Fibroblast of villous mesenchyme (primary cell): ENCODE data around the gene STX5. TPM values are rescaled to one million over a fixed set of nuclear protein-coding genes. Genes with fewer than 3 reads are reported as not detected.

ENCODE experiments used
- DNase-seq: peaks from one replicate; pipeline ENCODE4 v3.0.0-alpha.2; 2010; ENCODE audit warnings: low read depth
- H3K4me3 ChIP-seq: 2 replicates; pipeline ENCODE4 v1.5.1; 2011; ENCODE audit warnings: low read depth, mild to moderate bottlenecking, low read length
- total RNA-seq: library from RNA; depleted of rRNA; stranded (reverse); fragments of >200 nt; gene quantifications from 2 replicates; pipeline ENCODE4 v1.2.3, GENCODE V29; 2012
- TF ChIP-seq, protein P1 (sequence below): IDR thresholded peaks from 2 replicates; pipeline ENCODE4 v1.5.1; 2012; ENCODE audit warnings: low read depth, mild to moderate bottlenecking, low read length; ENCODE audit not compliant: insufficient read depth

The STX5 gene
- total RNA-seq, 1 donor: 47.5 TPM

DNA sequence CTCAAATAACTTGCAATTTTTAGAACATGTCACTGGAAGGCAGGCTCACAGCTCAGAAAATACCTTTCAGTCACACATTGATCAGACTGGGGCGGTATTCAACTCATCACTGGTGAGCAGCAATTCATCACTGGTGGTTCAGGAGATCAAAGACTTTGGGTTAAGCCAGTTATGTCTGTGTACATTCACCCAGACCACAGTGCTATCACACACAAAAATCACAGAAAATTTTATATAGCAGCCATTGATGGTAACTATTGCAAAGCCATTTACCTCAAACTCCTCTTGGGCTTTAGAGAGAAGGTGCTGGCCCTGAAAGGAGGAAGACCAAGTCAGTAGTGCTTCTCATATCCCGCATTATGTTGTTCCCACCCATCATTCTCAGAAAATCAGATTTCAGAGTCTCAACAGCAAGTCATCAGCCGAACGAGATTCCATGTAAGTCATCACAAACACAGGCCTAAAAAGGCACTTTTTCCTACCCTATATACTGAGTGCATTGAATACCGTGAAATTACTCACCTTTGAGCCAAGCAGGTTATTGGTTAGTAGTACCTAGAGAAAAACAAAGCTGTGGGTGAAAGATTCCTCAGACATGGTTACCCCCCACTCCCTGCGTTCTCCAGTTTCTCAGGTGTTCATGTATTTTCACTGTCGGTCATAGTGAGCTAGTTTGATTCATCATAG lies 21.6 kb upstream of the STX5 start:
- DNase-seq: no peak
- TF ChIP-seq, protein P1, sequence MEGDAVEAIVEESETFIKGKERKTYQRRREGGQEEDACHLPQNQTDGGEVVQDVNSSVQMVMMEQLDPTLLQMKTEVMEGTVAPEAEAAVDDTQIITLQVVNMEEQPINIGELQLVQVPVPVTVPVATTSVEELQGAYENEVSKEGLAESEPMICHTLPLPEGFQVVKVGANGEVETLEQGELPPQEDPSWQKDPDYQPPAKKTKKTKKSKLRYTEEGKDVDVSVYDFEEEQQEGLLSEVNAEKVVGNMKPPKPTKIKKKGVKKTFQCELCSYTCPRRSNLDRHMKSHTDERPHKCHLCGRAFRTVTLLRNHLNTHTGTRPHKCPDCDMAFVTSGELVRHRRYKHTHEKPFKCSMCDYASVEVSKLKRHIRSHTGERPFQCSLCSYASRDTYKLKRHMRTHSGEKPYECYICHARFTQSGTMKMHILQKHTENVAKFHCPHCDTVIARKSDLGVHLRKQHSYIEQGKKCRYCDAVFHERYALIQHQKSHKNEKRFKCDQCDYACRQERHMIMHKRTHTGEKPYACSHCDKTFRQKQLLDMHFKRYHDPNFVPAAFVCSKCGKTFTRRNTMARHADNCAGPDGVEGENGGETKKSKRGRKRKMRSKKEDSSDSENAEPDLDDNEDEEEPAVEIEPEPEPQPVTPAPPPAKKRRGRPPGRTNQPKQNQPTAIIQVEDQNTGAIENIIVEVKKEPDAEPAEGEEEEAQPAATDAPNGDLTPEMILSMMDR: no peak
- H3K4me3 ChIP-seq: peak overlapping the region; percentile 88

DNA sequence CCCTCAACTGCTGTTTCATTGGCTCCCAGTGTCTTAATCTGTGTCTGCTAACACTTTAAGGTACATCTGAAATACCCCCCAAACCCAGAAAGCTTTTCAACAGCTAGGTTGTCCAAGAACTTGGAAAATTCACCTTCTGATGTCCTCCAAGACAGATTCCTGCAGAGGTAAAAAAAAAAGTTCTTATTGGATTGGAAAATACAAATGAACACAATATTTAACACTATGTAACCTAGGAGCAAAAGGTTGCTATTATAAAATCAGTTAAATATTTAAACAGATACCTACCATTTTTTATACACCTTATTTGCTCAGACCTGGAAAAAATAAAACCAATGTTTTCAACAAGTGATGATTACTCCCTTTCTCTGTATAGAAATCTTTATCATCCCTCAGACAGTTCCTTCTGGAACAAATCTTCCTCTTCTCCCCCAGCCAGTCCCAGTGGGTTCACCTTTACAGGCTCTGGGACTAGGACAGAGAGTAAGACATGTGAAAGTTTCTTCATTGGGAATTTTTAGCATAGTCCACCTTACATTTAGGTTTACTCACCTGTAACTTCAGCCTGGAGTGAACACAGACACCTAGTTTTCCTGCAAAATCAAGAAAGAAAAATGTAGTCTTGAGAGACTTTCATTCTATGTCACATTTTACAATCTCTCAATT lies 20.8 kb upstream of the STX5 start:
- H3K4me3 ChIP-seq: no peak overlapping the region
- DNase-seq: no peak
- TF ChIP-seq, protein P1: no peak

DNA sequence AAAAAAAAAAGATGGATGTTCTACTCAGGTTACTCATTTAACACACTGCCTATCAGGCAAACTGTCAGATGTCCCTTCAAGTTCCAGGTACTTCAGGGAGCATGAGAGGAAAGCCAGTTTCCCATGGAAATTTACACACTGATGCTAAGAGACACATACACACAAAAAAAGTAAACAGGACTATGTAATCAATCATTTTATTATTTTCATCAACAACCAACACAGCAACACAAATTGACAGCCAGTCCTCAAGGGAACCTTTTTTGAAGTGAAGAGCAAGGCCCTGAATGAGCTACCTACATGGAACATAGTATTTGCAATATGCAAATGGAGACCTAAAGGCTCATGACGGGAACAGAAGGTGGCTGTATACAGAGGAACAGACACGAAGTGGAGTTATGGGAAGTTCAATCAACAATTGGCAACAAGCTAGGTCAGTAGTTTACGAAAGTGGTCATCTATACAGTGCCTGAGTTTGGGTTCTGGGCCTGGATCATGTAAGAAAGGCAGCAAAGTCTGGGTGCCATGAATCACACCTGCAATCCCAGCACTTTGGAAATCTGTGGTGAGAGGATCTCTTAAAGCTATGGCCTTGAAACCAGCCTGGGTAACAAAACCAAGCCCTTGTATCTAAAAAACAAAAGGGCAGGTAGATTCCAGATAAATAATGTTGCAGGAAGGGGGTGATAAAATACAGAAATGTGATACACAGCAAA lies 20.1 kb upstream of the STX5 start:
- no peak overlapping the region for H3K4me3 ChIP-seq
- TF ChIP-seq, protein P1: no peak
- DNase-seq: no peak

DNA sequence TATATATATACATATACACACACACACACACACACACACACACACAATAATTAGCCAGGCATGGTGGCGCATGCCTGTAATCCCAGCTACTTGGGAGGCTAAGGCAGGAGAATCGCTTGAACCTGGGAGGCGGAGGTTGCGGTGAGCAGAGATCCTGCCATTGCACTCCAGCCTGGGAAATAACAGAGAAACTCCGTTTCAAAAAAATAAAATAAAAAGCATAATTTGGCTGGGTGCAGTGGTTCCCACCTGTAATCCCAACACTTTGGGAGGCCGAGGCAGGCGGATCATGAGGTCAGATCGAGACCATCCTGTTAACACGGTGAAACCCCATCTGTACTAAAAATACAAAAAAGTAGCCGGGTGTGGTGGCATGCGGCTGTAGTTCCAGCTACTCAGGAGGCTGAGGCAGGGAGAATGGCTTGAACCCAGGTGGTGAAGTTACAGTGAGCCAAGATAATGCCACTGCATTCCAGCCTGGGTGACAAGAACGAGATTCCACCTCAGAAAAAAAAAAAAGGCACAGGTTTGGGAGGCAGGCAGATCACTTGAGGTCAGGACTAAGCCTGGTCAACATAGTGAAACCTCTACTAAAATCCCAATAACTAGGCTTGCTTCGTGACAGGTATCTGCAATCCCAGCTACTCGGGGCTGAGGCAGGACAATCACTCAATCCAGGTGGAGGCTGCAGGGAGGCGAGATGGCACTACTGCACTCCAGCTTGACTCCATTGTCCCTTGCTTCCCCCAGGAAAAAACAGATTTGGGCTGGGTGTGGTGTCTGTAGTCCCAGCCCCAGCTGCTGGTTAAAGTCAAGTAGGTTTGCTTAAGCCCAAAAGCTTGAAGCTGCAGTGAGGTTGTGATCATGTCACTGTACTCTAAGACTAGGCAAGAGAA lies 19.3 kb upstream of the STX5 start:
- TF ChIP-seq, protein P1: no peak
- no peak for DNase-seq
- no peak overlapping the region for H3K4me3 ChIP-seq

DNA sequence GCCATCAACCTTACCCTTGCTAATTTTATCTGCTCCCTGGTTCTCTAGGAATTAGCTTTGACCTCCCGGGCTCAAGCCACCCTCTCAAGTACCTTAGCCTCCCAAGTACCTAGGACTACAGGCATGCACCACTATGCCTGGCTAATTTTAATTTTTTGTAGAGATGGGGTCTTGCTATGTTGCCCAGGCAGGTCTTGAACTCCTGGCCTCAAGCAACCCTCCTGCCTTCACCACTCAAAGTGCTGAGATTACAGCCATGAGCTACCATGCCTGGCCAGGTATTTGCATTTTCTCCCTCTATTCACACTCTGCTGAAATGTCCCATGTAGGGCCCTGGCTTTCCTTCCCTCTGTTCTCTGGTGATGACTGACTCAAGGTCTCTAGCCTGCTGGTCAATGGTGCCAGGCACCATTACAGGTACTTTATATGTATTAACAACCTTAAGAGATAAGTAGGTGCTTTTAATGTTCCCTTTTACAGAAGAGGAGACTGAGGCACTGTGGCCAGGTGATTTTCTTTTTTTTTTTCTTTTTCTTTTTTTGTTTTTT lies 16.0 kb upstream of the STX5 start:
- DNase-seq: no peak
- TF ChIP-seq, protein P1: no peak
- H3K4me3 ChIP-seq: no peak overlapping the region

DNA sequence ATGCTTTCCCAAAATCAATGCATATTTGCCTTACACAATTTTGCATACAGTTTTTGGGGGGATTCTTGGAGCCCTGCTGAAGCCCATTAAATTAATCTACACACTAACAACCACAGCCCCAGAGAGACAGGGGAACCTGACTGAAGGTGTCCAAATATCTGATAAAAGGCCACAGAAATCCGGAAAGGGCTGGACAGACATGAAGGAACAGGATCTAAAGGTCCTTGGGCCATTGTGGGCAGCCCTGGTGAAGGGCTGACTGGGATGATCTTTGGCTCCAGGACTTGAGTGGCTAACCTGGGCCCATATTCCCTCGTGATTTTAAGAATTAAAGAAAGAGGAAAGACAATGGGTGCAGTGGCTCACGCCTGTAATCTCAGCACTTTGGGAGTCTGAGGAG lies 14.3 kb upstream of the STX5 start:
- DNase-seq: no peak
- TF ChIP-seq, protein P1: no peak

More for the DNA sequence above, 14.3 kb upstream of the STX5 start:
- no peak overlapping the region for H3K4me3 ChIP-seq
